Gastroesophageal sphincter (tissue), 3 donors: Measurements from ENCODE around the gene MAGI3.

ENCODE experiments used
- POLR2AphosphoS5 ChIP-seq: sonication (generic); formaldehyde crosslinking; IDR thresholded peaks from one replicate; pipeline ENCODE4 v1.6.1; 2017; ENCODE audit warnings: antibody characterized with exemption
- TF ChIP-seq, protein P1 (sequence below), 4 experiments: fragments of 200-600 bp in 2 of 4; fragments of 450-650 bp in 2 of 4; sonication (generic) in 1 of 4; IDR thresholded peaks; one replicate each; pipeline ENCODE4 v1.5.1; 2017 to 2019; ENCODE audit warnings: antibody characterized with exemption in 4 of 4, mild to moderate bottlenecking in 2 of 4, moderate library complexity in 2 of 4

- TF ChIP-seq, protein P1, sequence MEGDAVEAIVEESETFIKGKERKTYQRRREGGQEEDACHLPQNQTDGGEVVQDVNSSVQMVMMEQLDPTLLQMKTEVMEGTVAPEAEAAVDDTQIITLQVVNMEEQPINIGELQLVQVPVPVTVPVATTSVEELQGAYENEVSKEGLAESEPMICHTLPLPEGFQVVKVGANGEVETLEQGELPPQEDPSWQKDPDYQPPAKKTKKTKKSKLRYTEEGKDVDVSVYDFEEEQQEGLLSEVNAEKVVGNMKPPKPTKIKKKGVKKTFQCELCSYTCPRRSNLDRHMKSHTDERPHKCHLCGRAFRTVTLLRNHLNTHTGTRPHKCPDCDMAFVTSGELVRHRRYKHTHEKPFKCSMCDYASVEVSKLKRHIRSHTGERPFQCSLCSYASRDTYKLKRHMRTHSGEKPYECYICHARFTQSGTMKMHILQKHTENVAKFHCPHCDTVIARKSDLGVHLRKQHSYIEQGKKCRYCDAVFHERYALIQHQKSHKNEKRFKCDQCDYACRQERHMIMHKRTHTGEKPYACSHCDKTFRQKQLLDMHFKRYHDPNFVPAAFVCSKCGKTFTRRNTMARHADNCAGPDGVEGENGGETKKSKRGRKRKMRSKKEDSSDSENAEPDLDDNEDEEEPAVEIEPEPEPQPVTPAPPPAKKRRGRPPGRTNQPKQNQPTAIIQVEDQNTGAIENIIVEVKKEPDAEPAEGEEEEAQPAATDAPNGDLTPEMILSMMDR (IDR thresholded peaks at IDR 0.05): peak; percentile 32 to 69 (median 60)
- no peak for TF ChIP-seq POLR2AphosphoS5
Measured at GRCh38 chr1:113677250-113678158, 287.2 kb downstream of the MAGI3 start.
